OCI-LY7 (cell line): ENCODE data around the gene OSBP.

ENCODE experiments used
- EZH2phosphoT487 ChIP-seq: fragments of 200-600 bp; sonication (generic); IDR thresholded peaks from 2 replicates; pipeline ENCODE4 v1.6.1; 2018; ENCODE audit warnings: low read depth, borderline replicate concordance, mild to moderate bottlenecking, mixed run types, antibody characterized with exemption, low read length, moderate library complexity, mixed read lengths
- TF ChIP-seq, protein P1 (sequence below): fragments of 200-600 bp; sonication (generic); conservative IDR thresholded peaks from 2 replicates; pipeline ENCODE4 v1.5.1; 2014; ENCODE audit warnings: mild to moderate bottlenecking, antibody characterized with exemption, low read length, moderate library complexity, mixed read lengths

DNA sequence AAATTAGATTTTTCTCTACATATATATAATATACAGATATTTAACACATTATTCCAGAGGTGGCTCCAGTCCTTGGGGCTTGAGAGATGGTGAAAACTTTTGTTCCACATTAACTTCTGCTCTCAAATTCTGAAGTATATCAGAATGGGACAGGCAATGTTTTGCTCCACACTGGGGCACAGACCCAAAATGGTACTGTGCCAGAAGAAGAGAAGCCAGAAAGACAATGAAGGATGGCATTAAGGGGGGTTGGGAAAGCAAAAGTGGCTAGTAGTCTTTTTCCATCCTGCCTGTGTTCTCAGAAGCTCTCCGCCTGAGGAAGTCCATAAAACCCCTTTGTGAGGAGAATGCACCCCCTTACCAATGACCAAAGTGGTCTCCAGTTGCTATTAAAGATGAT lies 40.1 kb downstream of the OSBP start:
- TF ChIP-seq, protein P1, sequence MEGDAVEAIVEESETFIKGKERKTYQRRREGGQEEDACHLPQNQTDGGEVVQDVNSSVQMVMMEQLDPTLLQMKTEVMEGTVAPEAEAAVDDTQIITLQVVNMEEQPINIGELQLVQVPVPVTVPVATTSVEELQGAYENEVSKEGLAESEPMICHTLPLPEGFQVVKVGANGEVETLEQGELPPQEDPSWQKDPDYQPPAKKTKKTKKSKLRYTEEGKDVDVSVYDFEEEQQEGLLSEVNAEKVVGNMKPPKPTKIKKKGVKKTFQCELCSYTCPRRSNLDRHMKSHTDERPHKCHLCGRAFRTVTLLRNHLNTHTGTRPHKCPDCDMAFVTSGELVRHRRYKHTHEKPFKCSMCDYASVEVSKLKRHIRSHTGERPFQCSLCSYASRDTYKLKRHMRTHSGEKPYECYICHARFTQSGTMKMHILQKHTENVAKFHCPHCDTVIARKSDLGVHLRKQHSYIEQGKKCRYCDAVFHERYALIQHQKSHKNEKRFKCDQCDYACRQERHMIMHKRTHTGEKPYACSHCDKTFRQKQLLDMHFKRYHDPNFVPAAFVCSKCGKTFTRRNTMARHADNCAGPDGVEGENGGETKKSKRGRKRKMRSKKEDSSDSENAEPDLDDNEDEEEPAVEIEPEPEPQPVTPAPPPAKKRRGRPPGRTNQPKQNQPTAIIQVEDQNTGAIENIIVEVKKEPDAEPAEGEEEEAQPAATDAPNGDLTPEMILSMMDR: no peak
- TF ChIP-seq EZH2phosphoT487: no peak
